Measurements from ENCODE around the gene SIGLEC15.
A peak's percentile ranks its signal among the peaks of the same experiment; 100 is the strongest.

The SIGLEC15 gene

GRCh38 chr18:45850021-45850420 is 24.5 kb downstream of the SIGLEC15 start:
- no peak overlapping the region; the same call in 1 of the 2 replicates for H3K27ac ChIP-seq
- POLR2A ChIA-PET (ENCODE audit: low non-redundant PET) = no interaction called here
- CTCF ChIA-PET = no interaction called here
- peak; percentile 12; the same call in 1 of the 2 replicates for TF ChIP-seq CTCF (conservative IDR thresholded peaks at IDR 0.05; ENCODE audit: low read depth)
- DNase-seq (ENCODE audit: low spot score) = no peak

DNA sequence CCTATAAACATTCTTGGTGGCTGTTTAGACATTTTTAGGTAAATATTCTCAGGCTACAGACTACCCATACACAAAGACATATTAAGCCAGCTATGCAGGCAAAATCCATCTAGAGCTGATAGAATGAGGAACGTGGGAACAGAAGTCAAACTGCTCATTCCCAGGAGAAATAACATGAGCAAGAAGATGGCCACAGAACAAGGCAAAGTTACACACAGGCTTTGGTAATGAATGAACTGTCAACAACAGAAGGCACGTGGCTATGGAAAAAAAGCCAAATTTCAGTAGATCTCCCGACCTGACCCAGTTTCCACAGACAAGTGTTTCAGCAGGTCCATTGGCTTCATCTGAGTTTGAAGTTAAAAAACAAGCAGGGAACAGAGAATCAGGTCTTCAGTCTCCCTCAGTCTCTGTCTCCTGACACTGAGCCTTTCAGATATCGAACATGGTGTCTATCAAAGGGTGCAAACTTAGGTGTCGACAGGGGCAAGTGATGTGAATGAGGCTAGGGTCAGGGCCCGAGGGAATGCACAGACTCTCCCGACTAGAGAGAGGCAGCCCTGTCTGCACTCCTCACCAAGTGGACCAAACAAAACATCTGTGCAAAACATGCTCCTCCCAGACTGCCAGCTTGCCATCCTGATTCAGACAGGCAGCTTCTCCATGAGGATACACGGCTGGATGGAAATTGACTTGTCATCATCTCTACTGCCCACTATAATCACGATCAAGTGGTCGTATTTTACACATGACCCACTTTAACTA is 25.9 kb downstream of the SIGLEC15 start:
- no peak overlapping the region for H3K27ac ChIP-seq
- no peak for DNase-seq (ENCODE audit: low spot score)
- CTCF ChIA-PET = no interaction called here
- no peak for TF ChIP-seq CTCF (conservative IDR thresholded peaks at IDR 0.05; ENCODE audit: low read depth)
- POLR2A ChIA-PET (ENCODE audit: low non-redundant PET) = no interaction called here

- POLR2A ChIA-PET (ENCODE audit: low non-redundant PET) = no interaction called here
- no peak for TF ChIP-seq CTCF (conservative IDR thresholded peaks at IDR 0.05; ENCODE audit: low read depth)
- H3K27ac ChIP-seq = no peak overlapping the region
- DNase-seq (ENCODE audit: low spot score) = no peak
- CTCF ChIA-PET = no interaction called here
These were observed 27.2 kb downstream of the SIGLEC15 start for GRCh38 chr18:45852631-45853030.

GRCh38 chr18:45854036-45854586 is 28.6 kb downstream of the SIGLEC15 start:
- no peak overlapping the region for H3K27ac ChIP-seq
- ChIA-PET POLR2A (ENCODE audit: low non-redundant PET) (no interaction called here), CTCF (no interaction called here)
- no peak for DNase-seq (ENCODE audit: low spot score)
- TF ChIP-seq CTCF (conservative IDR thresholded peaks at IDR 0.05; ENCODE audit: low read depth) = no peak

DNA sequence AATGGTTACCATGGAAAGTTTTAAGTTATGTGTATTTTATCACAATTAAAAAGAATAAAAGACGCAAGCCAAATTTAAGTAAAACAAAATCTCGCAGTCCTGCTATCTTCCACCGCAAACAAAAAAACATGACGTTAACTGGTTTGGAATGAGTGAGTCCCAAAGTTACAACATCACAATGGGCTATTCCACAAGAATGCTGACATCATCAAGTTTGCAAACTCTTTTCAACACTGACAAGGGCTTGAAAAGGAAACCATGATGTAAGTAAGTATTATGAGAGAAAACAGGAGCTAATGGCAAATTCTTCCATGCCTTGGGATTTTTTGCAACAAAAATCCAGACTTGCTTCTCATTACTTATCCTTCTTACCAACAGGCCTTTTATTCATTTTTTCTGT is 31.1 kb downstream of the SIGLEC15 start:
- POLR2A ChIA-PET (ENCODE audit: low non-redundant PET) = no interaction called here
- DNase-seq (ENCODE audit: low spot score) = no peak
- CTCF ChIA-PET = interaction anchor here (1.0 kb wide), 1 partner anchor 23 kb away, joined by 3 read pairs; no protein-coding TSS in a partner anchor
- H3K27ac ChIP-seq = no peak overlapping the region
- no peak for TF ChIP-seq CTCF (conservative IDR thresholded peaks at IDR 0.05; ENCODE audit: low read depth)

- ChIA-PET CTCF (no interaction called here), POLR2A (ENCODE audit: low non-redundant PET) (no interaction called here)
- DNase-seq (ENCODE audit: low spot score) = no peak
- no peak overlapping the region for H3K27ac ChIP-seq
- TF ChIP-seq CTCF (conservative IDR thresholded peaks at IDR 0.05; ENCODE audit: low read depth) = no peak
These were observed 33.9 kb downstream of the SIGLEC15 start for GRCh38 chr18:45859334-45859733.
